ENCODE measurements around the gene POLE3.
"Not testable (repeated sequence)": the region's sequence is repeated elsewhere in the genome, so short reads cannot be mapped to it uniquely, and the experiment has no call there.

Gene POLE3

GRCh38 chr9:113401027-113401792 is 9.3 kb downstream of the POLE3 start, which contains the start of gene ALAD:
ALAD (minus strand) TSS chr9:113401284; CDS start chr9:113393559, 7,725 bp downstream.
- peak; percentile 77 for DNase-seq

GRCh38 chr9:113399646-113400200 is 10.8 kb downstream of the POLE3 start:
- DNase-seq: no peak

GRCh38 chr9:113398796-113399195 is 11.7 kb downstream of the POLE3 start:
- no peak for DNase-seq

- no peak for DNase-seq
Measured at GRCh38 chr9:113397203-113397631, 13.3 kb downstream of the POLE3 start.

GRCh38 chr9:113395000-113395861 is 15.2 kb downstream of the POLE3 start:
- no peak for DNase-seq

GRCh38 chr9:113393281-113393680 is 17.2 kb downstream of the POLE3 start:
- DNase-seq: no peak

- no peak for DNase-seq
Measured at GRCh38 chr9:113391917-113392316, 18.6 kb downstream of the POLE3 start.

- no peak for DNase-seq
Measured at GRCh38 chr9:113390192-113390960, 20.1 kb downstream of the POLE3 start.

GRCh38 chr9:113389451-113389850 is 21.0 kb downstream of the POLE3 start:
- no peak for DNase-seq

GRCh38 chr9:113388833-113389232 is 21.6 kb downstream of the POLE3 start:
- no peak for DNase-seq

- DNase-seq: no peak
Measured at GRCh38 chr9:113387560-113388230, 22.8 kb downstream of the POLE3 start.

- DNase-seq: no peak
Measured at GRCh38 chr9:113386571-113387393, 23.7 kb downstream of the POLE3 start.

- DNase-seq: no peak
Measured at GRCh38 chr9:113381909-113382411, 28.5 kb downstream of the POLE3 start.

GRCh38 chr9:113381441-113381840 is 29.0 kb downstream of the POLE3 start:
- DNase-seq: not testable (repeated sequence)

GRCh38 chr9:113380869-113381378 is 29.6 kb downstream of the POLE3 start:
- DNase-seq: no peak

GRCh38 chr9:113379829-113380210 is 30.7 kb downstream of the POLE3 start:
- DNase-seq: not testable (repeated sequence)

- DNase-seq: not testable (repeated sequence)
Measured at GRCh38 chr9:113379094-113379828, 31.2 kb downstream of the POLE3 start.

- no peak for DNase-seq
Measured at GRCh38 chr9:113376634-113377567, 33.6 kb downstream of the POLE3 start, which contains the start of gene HDHD3. HDHD3 (minus strand) TSS chr9:113376986; CDS start chr9:113374354, 2,632 bp downstream.

All from NCI-H2081 treated with DMSO at 0.1 percent for 48 hours (cell line).